HG02943 (cell line): ENCODE results near the gene IPO9.
"Not testable (repeated sequence)": the region's sequence is repeated elsewhere in the genome, so short reads cannot be mapped to it uniquely, and the experiment has no call there.

Experiments
- ATAC-seq: cut with Tn5 transposase; IDR thresholded peaks from one replicate; pipeline ENCODE4 v1.9.1; 2021; ENCODE audit warnings: mild to moderate bottlenecking, low read depth, moderate library complexity; ENCODE audit not compliant: unreplicated experiment

Gene IPO9

DNA sequence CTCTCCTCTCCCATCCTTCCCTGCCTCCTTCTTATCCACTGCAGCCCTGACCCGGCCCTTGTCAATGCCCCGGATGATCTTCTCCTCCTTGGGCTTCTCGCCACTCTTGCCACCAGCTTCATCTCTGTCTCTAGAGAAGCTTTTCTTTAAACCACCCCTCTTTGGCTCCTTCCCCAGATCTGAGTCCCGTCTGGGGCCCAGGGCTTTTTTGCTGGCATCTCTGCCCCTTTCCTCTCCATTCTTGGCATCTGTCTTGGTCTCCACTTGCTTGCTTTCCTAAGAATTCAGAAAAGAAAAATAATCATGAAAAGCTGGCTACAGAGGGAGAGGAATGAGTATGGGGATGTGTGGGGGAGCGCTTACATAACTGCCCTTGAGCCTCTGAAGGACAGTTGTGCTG is 71.5 kb downstream of the IPO9 start:
- ATAC-seq = no peak

- not testable (repeated sequence) for ATAC-seq
These were observed 72.1 kb downstream of the IPO9 start for GRCh38 chr1:201901036-201901435.

- no peak for ATAC-seq
These were observed 73.2 kb downstream of the IPO9 start for GRCh38 chr1:201902198-201902597.

DNA sequence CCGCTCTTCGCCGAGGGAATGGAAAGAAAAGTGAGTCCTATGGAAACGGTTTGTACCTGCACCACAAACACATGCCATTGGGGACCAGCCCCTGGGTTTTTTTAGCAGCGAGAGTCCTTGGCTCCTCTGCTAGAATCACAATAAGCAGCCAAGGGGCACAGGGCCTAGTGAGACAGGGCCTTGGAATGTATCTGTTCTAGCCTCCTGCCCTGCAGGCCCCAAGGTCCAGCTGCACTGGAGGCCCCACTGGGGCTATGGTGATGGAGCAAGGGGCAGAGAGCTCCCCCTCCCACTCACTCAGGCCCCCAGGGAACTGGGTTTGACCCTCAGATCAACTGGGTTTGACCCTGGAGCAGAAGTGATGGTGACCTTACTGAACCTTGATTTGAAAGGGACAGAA is 74.2 kb downstream of the IPO9 start:
- ATAC-seq = no peak

DNA sequence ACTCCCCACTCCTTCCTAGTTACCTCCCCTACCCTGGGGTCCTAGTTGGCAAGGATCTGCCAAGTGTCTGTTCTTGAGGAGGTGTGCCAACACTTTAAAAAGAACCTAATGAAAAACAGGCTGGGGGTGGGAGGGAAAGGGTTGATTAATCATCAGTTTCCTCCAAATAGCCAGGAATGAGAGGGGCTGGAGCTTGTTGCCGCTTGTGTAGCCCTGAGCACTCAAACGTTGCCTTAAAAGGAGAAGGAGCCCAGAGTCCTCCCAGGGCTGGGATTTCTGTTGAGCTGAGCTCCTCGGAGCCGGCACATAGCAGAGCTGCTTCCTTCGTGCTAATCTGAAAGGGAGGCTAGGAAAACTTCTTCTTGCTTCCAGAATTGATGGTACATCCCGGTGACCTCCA is 75.6 kb downstream of the IPO9 start:
- no peak for ATAC-seq

- no peak for ATAC-seq
These were observed 76.4 kb downstream of the IPO9 start for GRCh38 chr1:201905234-201905890.

DNA sequence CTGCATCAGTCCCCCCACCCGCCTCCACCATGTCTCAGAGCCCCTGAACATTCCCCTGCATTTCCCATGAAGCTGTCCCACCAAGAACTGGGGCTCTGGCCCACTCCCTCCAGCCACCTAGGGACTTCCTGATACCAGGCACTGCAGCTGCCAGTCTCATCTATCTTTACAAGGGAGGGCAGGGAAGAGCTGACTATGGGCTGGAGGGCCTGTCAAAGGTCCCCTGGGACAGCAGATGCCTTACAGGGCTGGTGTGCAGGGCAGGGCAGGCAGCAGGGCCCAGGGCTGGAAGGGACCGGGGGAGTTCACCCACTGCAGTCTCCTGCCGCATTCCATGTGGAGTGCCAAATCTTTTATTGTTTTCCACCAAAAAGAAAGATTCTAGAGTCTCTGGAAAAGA is 77.4 kb downstream of the IPO9 start:
- ATAC-seq = no peak

GRCh38 chr1:201907621-201908020 is 78.7 kb downstream of the IPO9 start:
- no peak for ATAC-seq

DNA sequence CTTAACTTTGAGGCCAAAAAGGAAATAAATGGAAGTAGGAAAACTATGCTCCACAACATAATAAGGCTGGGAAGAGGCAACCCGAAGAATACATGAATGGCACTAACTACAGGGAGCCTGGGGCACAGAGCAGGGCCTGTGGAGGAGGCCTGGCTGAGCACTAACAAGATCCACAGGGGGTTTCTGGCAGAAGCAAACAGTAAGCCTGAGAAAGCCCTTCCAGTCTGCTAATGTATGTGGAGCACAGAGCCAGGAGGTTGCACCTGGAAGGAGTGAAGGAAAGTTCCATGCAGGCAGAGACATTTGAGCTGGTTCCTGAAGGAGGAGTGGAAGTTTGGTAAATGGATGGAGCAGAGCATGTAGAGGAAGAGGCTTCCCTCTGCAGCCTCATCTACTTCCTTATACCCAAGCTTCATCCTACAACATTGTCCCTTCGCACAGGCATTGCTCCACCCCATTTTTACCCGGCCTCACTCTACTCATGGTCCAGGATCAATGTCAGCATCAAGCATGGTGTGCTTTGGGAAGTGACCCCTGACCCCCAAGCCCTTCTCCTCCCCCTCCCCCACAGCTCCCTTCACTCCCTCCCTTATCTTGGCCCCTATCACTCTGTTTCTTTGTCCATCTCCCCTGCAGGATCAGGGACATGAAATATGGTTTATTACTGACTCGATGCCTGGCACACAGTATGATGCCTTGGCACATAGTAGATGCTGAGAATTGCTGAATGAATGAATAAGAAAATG is 83.0 kb downstream of the IPO9 start:
- ATAC-seq = no peak

DNA sequence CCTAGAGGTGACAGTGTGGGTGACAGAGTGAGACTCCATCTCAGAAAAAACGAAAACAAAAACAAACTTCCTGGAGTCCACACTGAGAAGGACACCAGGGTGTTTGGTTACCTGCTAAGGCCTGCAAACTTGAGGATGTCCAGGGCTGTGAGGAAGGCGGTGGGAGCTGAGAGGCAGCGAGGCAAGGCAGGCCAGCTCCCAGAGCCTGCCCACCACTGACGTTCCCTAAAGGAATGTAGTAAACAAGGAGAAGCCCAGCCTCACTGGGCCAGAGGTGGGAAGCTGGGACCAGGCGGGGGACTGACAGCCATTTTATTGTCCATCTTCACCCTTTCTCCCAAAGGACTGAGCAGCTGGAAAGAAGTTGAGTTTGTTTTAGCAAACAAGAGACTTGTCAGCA is 83.9 kb downstream of the IPO9 start:
- no peak for ATAC-seq

DNA sequence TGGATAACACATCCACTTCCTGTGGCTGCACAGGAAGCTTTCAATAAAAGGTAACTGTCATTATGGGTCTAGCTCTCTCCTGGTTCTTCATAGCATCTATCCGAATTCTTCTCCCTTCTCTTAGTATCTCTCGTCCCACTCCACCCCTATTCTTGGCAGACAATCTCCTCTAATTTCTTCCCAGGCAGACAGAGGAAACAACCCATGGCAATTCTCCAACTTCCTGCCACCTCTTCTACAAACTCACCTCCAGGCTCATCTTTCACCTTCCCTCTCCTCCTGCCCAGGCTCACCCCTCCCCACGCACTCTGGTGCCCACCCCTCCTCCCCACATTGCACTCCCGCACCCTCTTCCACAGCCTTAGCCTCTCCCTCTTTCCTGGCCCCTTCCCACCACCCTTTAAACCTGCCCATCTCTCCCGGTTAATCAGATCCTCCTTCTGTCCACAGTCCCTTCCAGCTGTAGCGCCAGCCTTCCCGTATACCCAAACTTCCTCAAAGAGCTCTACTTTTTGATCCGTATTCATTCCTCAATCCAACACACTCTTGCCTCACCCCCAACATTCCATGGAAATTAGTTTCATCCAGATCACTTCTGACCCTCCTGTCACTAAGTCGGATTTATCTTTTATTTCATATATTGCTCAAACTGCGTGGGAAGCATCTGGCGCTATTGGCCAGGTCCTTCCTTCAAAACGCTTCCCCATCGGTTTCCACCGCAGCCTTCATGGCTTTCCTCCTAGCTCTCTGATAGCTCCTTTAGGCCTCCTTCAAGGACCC is 85.7 kb downstream of the IPO9 start:
- ATAC-seq = no peak

GRCh38 chr1:201916649-201917249 is 87.8 kb downstream of the IPO9 start:
- no peak for ATAC-seq

DNA sequence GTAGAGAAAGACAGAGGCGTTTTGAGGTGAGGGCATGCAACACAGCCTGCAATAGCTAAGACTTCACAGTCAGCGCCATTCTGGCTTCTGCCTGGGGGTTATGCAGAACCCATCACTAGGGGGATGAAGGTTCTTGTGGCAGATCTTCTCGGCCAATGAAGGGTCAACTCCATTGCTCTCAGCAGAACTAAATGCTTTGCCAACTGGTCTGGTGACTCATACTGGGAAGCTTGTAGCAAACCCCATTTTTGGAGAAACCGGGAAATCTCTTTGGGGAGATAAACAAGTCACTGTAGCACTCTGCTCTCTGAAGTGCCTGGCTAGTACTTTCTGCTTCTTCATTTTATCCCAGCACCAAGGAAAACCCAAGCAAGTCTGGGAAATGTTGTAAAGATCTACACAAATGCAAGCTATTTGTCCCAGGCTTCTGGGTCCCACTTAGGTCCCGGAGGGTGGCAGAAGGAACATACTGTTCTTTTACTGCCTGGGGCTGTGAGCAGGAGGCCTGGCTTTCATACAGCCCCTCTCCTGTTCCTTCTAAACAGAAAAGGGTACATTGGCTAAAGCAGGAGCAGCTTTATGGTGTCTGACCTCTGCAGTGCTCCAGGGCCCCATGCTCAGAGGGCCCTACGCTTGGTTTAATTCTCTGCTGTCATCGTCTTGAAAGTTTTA is 88.5 kb downstream of the IPO9 start:
- ATAC-seq = no peak

GRCh38 chr1:201918343-201918742 is 89.4 kb downstream of the IPO9 start:
- ATAC-seq = no peak

DNA sequence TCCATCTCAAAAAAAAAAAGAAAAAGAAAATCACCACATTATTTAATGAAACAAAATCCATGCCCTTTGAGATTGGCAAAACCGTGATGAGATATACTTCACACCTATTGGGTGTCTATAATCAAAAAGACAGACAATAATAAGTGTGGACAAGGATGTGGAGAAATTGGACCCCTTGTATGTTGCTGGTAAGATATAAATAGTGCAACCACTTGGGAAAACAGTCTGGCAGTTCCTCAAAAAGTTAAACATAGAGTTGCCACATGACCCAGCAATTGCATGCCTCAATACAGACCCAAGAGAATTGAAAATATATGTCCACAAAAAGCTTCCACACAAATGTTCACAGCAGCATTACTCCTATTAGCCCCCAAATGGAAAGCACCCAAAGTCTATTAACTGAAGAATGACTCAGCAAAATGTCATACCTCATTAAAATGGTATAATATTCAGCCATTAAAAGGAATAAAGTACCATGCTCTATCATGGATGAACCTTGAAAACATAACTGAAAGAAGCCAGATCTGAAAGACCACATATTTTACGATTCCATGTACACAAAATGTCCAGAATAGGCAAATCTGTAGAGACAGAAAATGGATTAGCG is 93.1 kb downstream of the IPO9 start:
- ATAC-seq = no peak

- no peak for ATAC-seq
These were observed 96.3 kb downstream of the IPO9 start for GRCh38 chr1:201925301-201925567.

DNA sequence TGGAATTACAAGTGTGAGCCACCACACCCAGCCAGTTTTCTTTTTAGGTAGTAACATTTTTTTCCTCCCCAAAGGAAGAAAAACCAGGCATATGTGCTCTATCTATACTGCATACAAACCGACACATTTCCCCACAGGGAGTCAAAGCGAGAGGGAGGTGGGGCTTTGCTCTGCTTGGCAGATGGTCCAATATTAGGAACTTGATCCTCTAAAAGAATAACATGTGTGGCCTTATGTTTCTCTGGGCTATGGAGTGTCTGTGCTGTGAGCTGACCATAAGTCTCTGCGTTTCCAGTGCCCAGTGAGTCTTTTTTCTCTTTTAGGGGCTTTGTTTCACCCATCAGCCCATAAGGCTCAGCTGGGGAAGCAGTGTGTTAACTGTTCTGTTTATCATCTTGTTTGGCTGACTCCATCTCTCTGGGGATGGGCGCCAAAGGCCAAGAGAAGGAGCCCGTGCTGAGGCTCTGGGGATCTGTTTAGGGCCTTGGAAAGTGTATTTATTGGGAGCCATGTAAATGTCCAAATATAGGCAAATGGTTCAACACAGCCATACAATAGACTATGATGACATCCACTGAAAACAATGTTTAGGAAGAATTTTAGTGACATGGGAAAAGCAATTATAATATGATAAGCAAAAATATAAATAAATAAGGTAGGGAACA is 97.2 kb downstream of the IPO9 start:
- ATAC-seq = no peak

DNA sequence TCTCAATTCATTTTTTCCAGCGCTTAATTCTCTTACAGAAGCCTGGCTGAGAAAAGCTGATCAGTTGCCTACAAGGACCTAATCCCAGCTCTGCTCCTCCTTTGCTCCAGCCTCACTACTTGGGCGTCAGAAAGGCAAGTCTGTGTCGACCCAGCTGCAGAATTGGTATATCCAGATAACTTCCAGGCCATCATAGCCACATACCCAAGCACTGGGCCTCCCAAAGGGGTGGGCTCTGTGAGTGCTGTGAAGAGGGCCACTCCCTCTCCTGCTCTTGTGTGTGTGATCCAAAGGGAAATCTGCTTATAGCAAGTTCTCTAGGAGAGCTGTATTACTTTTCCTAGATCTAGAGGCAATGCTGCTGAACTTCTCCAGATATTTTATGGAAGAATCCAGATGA is 99.3 kb downstream of the IPO9 start:
- no peak for ATAC-seq

- no peak for ATAC-seq
These were observed 101.2 kb downstream of the IPO9 start for GRCh38 chr1:201930137-201930536.

GRCh38 chr1:201930803-201931202 is 101.8 kb downstream of the IPO9 start:
- ATAC-seq = no peak
